Measurements from ENCODE around the gene RASA4B.
A peak's percentile ranks its signal among the peaks of the same experiment; 100 is the strongest.
"Not testable (repeated sequence)": the region's sequence is repeated elsewhere in the genome, so short reads cannot be mapped to it uniquely, and the experiment has no call there.

The RASA4B gene

GRCh38 chr7:102517550-102518147, at the start of gene RASA4B:
Gene RASA4B (minus strand): TSS chr7:102517777. CDS start chr7:102517710, 67 bp downstream.
- DNase-seq: peak; percentile 8

- DNase-seq: not testable (repeated sequence)
Measured at GRCh38 chr7:102550808-102551422, 33.3 kb upstream of the RASA4B start, which contains the start of gene SPDYE2. Gene SPDYE2 (plus strand): TSS chr7:102551226. CDS start chr7:102553256, 2,030 bp downstream.

DNA sequence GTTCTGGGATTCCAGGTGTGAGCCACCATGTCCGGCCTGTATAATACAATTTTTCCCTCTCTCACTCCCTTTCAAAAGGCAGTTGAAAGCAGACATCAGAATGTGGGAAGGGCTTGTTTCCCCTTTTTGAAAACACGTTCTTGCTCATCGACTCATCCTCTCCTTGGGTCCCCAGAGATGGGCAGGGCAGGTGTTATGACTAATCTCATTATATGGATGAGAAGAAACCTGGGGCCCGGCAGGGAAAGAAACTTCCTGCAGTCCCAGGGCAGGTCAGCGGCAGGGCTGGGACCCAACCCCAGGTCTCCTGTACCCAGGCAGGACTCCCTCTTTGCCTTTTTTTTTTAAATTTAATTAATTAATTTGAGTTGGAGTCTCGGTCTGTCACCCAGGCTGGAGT, 28.8 kb upstream of the RASA4B start:
- DNase-seq: not testable (repeated sequence)

- not testable (repeated sequence) for DNase-seq
Measured at GRCh38 chr7:102545288-102545687, 27.7 kb upstream of the RASA4B start.

DNA sequence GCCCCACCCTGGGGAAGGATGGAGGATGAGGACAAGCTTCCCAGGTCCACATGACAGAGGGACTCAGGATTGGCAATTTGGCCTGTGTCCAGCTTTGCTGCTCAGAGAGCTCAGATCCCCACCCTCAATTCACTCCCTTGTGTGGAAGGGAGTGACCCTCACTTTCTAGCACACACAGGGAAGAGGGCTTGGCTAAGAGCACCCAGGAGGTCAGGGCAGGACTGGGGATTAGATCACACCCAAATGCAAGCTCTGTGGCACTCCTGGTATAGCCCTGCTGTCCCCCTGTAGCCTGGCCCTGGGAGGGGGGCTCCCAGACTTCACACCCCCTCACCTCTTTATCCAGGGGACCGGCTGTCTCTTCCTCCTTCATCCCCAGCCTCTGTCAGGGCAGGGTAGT, 26.8 kb upstream of the RASA4B start:
- not testable (repeated sequence) for DNase-seq

- not testable (repeated sequence) for DNase-seq
Measured at GRCh38 chr7:102543596-102543995, 26.0 kb upstream of the RASA4B start, which contains the start of gene UPK3BL2. Gene UPK3BL2 (minus strand): TSS chr7:102543696. CDS start chr7:102543636, 60 bp downstream.

DNA sequence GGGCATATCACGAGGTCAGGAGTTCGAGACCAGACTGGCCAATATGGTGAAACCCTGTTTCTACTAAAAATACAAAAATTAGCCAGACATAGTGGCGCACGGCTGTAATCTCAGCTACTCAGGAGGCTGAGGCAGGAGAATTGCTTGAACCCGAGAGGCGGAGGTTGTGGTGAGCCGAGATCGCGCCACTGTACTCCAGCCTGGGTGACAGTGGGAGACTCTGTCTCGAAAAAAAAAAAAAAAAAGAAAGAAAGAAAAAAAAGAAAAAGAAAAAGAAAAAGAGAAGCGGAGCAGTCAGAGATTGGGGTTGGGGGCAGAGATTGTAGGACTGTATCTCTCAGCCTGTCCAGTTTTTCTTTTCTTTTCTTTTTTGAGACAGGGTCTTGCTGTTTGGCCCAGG, 25.2 kb upstream of the RASA4B start:
- DNase-seq: not testable (repeated sequence)

DNA sequence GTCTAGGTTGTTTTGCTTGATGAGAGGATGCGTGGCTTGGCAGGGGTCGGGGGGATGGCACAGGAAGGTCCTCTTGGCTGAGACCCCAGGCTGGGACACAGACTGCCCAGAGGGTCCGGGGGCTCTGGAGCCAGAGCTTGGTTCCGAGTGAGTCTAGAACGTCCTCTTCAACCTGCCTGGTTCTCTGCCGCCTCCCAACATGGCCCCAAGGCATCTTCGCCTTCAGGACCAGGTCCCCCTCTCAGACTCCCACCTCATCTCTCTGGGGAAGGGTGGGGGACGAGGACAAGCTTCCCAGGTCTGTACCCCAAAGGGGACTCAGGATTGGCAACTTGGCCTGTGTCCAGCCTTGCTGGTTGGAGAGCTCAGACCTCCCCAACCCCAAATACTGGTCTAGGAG, 24.5 kb upstream of the RASA4B start:
- not testable (repeated sequence) for DNase-seq

DNA sequence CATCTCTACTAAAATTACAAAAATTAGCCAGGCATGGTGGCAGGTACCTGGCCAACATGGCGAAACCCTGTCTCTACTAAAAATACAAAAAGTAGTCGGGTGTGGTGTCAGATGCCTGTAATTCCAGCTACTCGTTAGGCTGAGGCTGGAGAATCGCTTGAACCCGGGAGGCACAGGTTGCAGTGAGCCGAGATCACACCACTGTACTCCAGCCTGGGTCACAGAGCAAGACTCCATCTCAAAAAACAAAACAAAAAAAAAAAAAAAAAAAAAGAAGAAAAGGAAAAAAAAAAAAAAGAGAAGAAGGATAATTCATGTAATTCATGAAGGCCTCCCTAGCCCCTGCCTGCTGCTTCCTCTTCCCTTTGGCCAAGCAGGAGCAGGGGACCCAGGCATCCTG, 23.0 kb upstream of the RASA4B start:
- not testable (repeated sequence) for DNase-seq

DNA sequence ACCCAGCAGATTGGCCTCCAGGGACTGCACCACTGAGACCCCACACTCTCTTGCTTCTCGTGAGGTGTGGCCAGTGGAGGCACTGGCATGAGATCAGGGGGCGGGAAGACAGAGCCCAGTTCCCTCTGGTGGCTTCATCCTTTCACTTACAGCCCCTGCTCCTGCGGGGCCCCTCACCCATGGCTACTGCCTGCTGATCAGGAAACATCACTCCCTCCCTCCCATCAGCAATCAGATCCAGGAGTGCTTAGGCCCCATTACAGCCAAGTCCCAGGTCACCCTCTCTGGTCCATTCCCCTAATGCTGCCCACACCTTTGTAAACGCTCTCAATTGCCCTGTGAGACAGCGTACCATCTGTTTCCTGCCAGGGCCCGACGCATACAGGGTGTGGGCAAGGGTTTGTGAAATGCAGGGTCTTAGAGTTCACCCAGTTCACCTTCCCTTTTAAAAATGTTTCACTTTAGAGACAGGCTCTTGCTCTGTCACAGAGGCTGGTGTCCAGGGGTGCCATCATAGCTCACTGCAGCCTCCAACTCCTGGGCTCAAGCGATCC, 17.6 kb upstream of the RASA4B start:
- DNase-seq: not testable (repeated sequence)

- not testable (repeated sequence) for DNase-seq
Measured at GRCh38 chr7:102532127-102532526, 14.6 kb upstream of the RASA4B start.

GRCh38 chr7:102531583-102531982, 14.0 kb upstream of the RASA4B start:
- not testable (repeated sequence) for DNase-seq

GRCh38 chr7:102527822-102528793, 10.5 kb upstream of the RASA4B start:
- not testable (repeated sequence) for DNase-seq

DNA sequence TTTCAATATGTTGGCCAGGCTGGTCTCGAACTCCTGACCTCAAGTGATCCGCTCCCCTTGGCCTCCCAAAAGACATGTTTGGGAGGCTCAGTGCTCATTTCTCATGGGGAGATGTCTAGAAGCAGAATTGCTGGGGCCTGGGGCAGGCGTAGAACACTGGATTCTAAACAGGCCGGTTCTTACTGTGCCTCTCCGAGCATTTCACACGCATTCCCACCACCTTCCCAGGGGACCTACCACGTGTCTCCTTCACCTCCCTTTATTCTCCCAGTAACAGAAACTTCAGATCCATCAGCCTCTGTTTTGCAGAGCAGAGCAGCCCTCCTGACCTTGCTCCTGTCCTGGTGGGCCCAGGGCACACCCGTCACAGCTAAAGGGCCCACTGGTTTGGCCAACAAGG, 9.6 kb upstream of the RASA4B start:
- DNase-seq: not testable (repeated sequence)

- not testable (repeated sequence) for DNase-seq
Measured at GRCh38 chr7:102524803-102525202, 7.2 kb upstream of the RASA4B start.

DNA sequence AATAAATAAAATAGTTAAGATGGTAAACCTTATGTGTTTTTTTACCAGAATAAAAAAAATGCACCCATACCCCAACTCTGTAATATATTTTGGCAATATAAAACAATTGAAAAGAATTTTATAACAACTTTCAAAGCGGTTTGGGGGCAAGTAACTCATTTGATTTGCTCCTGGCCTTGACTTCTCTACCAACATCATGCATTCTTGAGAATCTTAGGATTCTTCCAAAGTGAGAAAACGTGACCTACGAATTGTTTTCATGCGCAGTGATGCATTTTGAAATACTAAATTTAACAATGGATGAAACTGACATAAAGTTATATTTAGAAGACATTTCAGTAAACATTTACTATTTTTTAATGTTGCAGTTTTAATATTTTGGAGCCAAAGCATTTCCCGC, 3.2 kb upstream of the RASA4B start:
- DNase-seq: not testable (repeated sequence)

DNA sequence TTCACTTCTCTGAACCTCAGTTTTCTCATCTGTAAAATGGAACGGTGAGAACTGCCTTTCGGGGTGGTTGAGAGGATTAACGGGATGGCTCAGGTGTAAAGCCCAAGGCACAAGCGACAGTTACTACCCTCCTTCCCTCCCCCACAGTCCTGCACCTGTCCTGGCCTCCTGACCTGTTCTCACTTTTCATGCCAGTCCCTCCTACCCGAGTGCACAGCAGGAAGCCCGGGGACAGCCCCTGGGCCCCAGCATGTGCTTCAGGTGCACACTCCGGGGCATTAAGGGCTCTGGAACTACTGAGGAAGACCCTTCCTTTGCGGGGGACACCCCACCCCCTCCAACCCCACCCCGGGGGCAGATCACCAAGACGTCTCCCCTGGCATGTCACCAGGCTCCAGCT, 626 bp downstream of the RASA4B start:
- DNase-seq: not testable (repeated sequence)

DNA sequence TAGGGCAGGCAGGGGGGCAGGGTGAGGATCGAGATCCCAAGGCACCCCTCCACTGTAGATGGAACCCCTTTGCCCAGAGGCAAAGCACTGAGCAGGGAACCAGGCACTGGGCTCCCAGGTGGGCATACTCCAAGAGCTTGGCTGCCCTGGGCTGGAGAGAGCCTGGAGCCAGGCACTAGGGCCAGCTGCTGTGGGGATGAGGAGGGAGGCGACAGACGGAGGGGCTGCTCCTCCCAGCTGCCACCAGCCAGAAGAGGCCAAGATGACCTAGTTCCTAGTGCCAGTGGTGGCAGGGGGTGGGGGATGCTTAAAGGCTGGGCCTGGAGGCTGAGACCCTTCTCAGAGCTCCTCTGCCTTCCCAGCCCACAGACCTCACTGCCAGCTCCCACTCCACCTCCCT, 1.7 kb downstream of the RASA4B start:
- not testable (repeated sequence) for DNase-seq

DNA sequence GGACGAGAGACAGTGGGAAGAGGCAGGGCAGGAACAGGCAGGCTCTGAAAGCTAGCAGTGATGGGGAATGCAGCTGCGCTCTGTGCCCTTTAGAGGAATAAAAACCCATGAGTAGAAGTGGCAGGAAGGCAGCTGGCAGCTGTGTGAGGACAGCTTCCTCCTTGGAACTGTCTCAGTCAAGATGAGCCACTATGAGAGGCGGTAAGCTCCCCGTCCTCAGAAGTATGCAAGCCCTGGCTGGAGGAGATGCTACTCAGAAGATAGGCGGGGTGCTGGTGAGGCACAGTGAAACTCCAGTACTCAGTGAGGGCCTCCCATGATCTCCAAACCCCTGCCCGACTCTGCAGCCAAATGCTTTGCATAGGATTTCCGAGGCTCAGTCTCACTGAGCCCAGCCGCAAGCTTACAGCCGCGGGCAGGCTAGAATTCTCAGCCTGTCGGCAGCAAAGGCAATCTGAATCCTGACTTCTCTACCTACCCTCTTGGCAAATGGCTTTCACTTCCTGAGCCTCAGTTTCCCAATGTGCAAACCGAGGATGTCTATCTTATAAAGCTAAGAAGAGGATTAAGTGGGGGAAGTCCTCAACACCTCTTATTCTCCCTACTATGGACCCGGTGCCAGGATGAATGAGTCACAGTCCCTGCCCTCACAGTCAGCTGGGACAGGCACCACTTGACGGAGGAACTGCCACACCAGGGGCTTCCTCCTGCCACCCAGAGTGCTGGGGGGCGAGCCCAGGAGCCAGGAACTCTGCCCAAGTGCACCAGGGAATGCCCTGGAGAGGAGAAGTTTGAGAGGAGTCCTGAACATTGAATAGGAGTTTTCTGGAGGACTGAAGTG, 2.5 kb downstream of the RASA4B start:
- not testable (repeated sequence) for DNase-seq

DNA sequence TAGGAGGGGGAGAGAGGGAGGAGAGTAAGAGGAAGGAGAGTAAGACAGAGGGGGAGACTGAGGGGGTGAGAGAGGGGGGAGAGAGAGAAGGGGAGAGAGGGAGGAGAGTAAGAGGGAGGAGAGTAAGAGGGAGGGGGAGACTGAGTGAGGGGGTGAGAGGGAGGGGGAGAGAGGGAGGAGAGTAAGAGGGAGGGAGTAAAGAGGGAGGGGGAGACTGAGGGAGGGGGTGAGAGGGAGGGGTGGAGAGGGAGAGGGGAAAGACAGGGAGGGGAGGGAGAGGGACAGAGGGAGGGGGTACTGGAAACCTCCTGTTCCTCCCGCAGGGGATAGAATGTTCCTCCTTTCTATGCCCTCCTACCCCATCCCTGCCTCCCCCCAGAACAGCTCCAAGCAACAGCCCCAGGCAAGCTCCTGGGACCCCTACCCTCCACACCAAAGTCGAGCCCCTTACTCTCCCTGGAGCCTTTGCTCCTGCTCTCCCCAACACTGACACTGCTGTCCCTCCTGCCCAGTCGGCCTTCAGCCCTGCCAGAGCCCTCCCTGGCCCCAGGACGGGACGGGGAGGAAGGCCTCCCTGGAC, 4.8 kb downstream of the RASA4B start:
- peak; percentile 90 for DNase-seq

GRCh38 chr7:102511860-102512522, 5.6 kb downstream of the RASA4B start:
- DNase-seq: not testable (repeated sequence)
